K562 (cell line): Measurements from ENCODE around the gene SUMO3. TPM values are rescaled to one million over a fixed set of nuclear protein-coding genes. Genes with fewer than 3 reads are reported as not detected.

Experiments used
- BHLHE40 ChIP-seq: IDR thresholded peaks from 2 replicates; pipeline ENCODE4 v1.6.1; 2011; ENCODE audit warnings: low read length, improper control_type of control experiment
- COPS2 ChIP-seq: fragments of 450-650 bp; conservative IDR thresholded peaks from 2 replicates; pipeline ENCODE4 v1.6.1; 2016; ENCODE audit warnings: mild to moderate bottlenecking, moderate library complexity
- CTCF ChIP-seq, 3 experiments: IDR thresholded peaks in 2 of 3; conservative IDR thresholded peaks in 1 of 3; 2 replicates each; pipeline ENCODE4 v1.5.1; 2011 to 2012; ENCODE audit warnings: low read length in 3 of 3, mild to moderate bottlenecking in 3 of 3, control low read depth in 2 of 3, improper control_type of control experiment in 1 of 3, inconsistent platforms in 1 of 3, low read depth in 1 of 3, mixed read lengths in 1 of 3, moderate library complexity in 1 of 3; ENCODE audit not compliant: insufficient read depth in 2 of 3
- GABPB1 ChIP-seq: sonication (generic); formaldehyde crosslinking; IDR thresholded peaks from 2 replicates; pipeline ENCODE4 v1.8.0; 2022; ENCODE audit warnings: mild to moderate bottlenecking, missing genetic modification reagents
- GMEB1 ChIP-seq: fragments of 250-450 bp; sonication (Bioruptor Pico); IDR thresholded peaks from 2 replicates; pipeline ENCODE4 v1.4.0; 2020; ENCODE audit warnings: mild to moderate bottlenecking
- MYC ChIP-seq, 2 experiments: fragments of 250-450 bp in 1 of 2; sonication (Bioruptor Pico) in 1 of 2; IDR thresholded peaks; 2 replicates each; pipeline versions ENCODE4 v1.5.1 to v1.6.1; 2012 to 2021; ENCODE audit warnings: low read depth in 2 of 2, borderline replicate concordance in 1 of 2, improper control_type of control experiment in 1 of 2, low read length in 1 of 2, mild to moderate bottlenecking in 1 of 2, moderate library complexity in 1 of 2
- PHB2 ChIP-seq: fragments of 450-650 bp; IDR thresholded peaks from 2 replicates; pipeline ENCODE4 v1.6.1; 2017; ENCODE audit warnings: low read depth
- PHTF2 ChIP-seq: fragments of 250-450 bp; sonication (Bioruptor Pico); IDR thresholded peaks from 2 replicates; pipeline ENCODE4 v1.5.0; 2021; ENCODE audit warnings: mild to moderate bottlenecking
- POLR2G ChIP-seq: fragments of 200-400 bp; formaldehyde crosslinking; IDR thresholded peaks from 2 replicates; pipeline ENCODE4 v1.6.1; 2017; ENCODE audit warnings: low read depth, mild to moderate bottlenecking, antibody characterized with exemption, low read length, moderate library complexity
- SLC30A9 ChIP-seq: fragments of 250-450 bp; sonication (Bioruptor Pico); IDR thresholded peaks from 2 replicates; pipeline ENCODE4 v1.8.0; 2022; ENCODE audit warnings: mild to moderate bottlenecking, moderate library complexity
- SMC3 ChIP-seq: conservative IDR thresholded peaks from 2 replicates; pipeline ENCODE4 v1.6.1; 2011; ENCODE audit warnings: low read depth, low read length, improper control_type of control experiment; ENCODE audit not compliant: insufficient read depth
- U2AF1 ChIP-seq: fragments of 200-400 bp; formaldehyde crosslinking; optimal IDR thresholded peaks from 2 replicates; pipeline ENCODE3; 2017; ENCODE audit warnings: mild to moderate bottlenecking, low read depth, low read length, moderate library complexity
- U2AF2 ChIP-seq: fragments of 200-400 bp; formaldehyde crosslinking; optimal IDR thresholded peaks from 2 replicates; pipeline ENCODE3; 2017; ENCODE audit warnings: low read depth, mild to moderate bottlenecking, low read length
- ZBTB1 ChIP-seq: sonication (generic); formaldehyde crosslinking; IDR thresholded peaks from 2 replicates; pipeline ENCODE4 v1.8.1; 2023; ENCODE audit warnings: missing genetic modification reagents, low read depth, mild to moderate bottlenecking, borderline replicate concordance
- ZFPM2 ChIP-seq: fragments of 250-450 bp; sonication (Bioruptor Pico); IDR thresholded peaks from 2 replicates; pipeline ENCODE4 v1.5.1; 2022; ENCODE audit warnings: mild to moderate bottlenecking
- ZNF23 ChIP-seq: fragments of 250-450 bp; sonication (Bioruptor Pico); IDR thresholded peaks from 2 replicates; pipeline ENCODE4 v1.4.0; 2020; ENCODE audit warnings: mild to moderate bottlenecking
- polyA plus RNA-seq, 8 experiments: library from polyadenylated mRNA; depleted of rRNA in 4 of 8; stranded (reverse) in 5 of 8; unstranded in 3 of 8; fragments of >200 nt; fragmentation: Nextera tagmentation in 2 of 8; fragmentation: Illumina TruSeq in 1 of 8; extraction: Ambion mirVana in 2 of 8; extraction: Trizol in 1 of 8; gene quantifications; 2 replicates each; pipeline versions ENCODE4 v1.2.1 to v1.2.3, GENCODE V29; 2011 to 2014; ENCODE audit warnings: inconsistent platforms in 1 of 8, missing spikeins in 1 of 8
- total RNA-seq, 7 experiments: library from RNA; depleted of rRNA in 6 of 7; stranded (reverse); fragments of >200 nt in 6 of 7; fragmentation: Illumina TruSeq in 2 of 7; extraction: Trizol in 2 of 7; gene quantifications; 2 replicates each; pipeline versions ENCODE4 v1.2.1 to v1.2.3, GENCODE V29; 2011 to 2021; ENCODE audit warnings: low replicate concordance in 1 of 7
- TF ChIP-seq, protein P1 (sequence below): fragments of 450-650 bp; formaldehyde crosslinking; IDR thresholded peaks from 2 replicates; pipeline ENCODE4 v1.4.0; 2020; ENCODE audit warnings: mild to moderate bottlenecking, moderate library complexity
- TF ChIP-seq, protein P2 (sequence below): fragments of 200-800 bp; sonication (Bioruptor generic); IDR thresholded peaks from 2 replicates; pipeline ENCODE4 v1.6.1; 2017; ENCODE audit warnings: missing genetic modification characterization, missing compliant biosample characterization
- TF ChIP-seq, protein P3 (sequence below), 2 experiments: fragments of 250-450 bp in 1 of 2; fragments of 450-650 bp in 1 of 2; sonication (Bioruptor Pico) in 1 of 2; IDR thresholded peaks; 2 replicates each; pipeline versions ENCODE4 v1.6.1 to v1.8.0; 2016 to 2021; ENCODE audit warnings: mild to moderate bottlenecking in 2 of 2, moderate library complexity in 2 of 2, missing compliant biosample characterization in 1 of 2, missing genetic modification characterization in 1 of 2

The SUMO3 gene
- total and polyA plus RNA-seq, 9 of the 15 experiments (the other 6 are each of a cell fraction or from before 2014, with no cell fraction given): 13.9 to 143 (median 113) TPM

GRCh38 chr21:44817914-44818639 is at the start of gene SUMO3 (continued):
- TF ChIP-seq U2AF1 (peak; percentile 78), ZFPM2 (CRISPR knock-in tag) (peak; percentile 68; the same call in 1 of the 2 replicates), CTCF (IDR thresholded peaks at IDR 0.05 in 2 of 3, conservative IDR thresholded peaks at IDR 0.05 in 1 of 3; ENCODE audit: insufficient read depth in 2 of 3, low read depth in 1 of 3, low read length in 3 of 3) (0 out of 6 replicates have a peak, but pooled peaks of 1 of the 3 experiments have one; percentile 13), SLC30A9 (CRISPR knock-in tag) (peak; percentile 89; the same call in 1 of the 2 replicates), PHB2 (no peak), ZBTB1 (CRISPR knock-in tag) (0 out of 2 replicates have a peak, but pooled peaks have one; percentile 29), BHLHE40 (peak; percentile 86), MYC (IDR thresholded peaks at IDR 0.05; ENCODE audit: low read depth, low read length) (no peak), MYC (CRISPR knock-in tag; IDR thresholded peaks at IDR 0.05; ENCODE audit: borderline replicate concordance, low read depth) (no peak), COPS2 (no peak), SMC3 (0 out of 2 replicates have a peak, but pooled peaks have one; percentile 2), ZNF23 (CRISPR knock-in tag) (no peak), POLR2G (peak; percentile 80), GMEB1 (CRISPR knock-in tag) (peak; percentile 73), PHTF2 (CRISPR knock-in tag) (no peak), U2AF2 (no peak), GABPB1 (CRISPR knock-in tag) (0 out of 2 replicates have a peak, but pooled peaks have one; percentile 3)
- TF ChIP-seq, protein P1, sequence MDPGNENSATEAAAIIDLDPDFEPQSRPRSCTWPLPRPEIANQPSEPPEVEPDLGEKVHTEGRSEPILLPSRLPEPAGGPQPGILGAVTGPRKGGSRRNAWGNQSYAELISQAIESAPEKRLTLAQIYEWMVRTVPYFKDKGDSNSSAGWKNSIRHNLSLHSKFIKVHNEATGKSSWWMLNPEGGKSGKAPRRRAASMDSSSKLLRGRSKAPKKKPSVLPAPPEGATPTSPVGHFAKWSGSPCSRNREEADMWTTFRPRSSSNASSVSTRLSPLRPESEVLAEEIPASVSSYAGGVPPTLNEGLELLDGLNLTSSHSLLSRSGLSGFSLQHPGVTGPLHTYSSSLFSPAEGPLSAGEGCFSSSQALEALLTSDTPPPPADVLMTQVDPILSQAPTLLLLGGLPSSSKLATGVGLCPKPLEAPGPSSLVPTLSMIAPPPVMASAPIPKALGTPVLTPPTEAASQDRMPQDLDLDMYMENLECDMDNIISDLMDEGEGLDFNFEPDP (CRISPR knock-in tag): peak; percentile 82; the same call in 1 of the 2 replicates
- TF ChIP-seq, protein P2, sequence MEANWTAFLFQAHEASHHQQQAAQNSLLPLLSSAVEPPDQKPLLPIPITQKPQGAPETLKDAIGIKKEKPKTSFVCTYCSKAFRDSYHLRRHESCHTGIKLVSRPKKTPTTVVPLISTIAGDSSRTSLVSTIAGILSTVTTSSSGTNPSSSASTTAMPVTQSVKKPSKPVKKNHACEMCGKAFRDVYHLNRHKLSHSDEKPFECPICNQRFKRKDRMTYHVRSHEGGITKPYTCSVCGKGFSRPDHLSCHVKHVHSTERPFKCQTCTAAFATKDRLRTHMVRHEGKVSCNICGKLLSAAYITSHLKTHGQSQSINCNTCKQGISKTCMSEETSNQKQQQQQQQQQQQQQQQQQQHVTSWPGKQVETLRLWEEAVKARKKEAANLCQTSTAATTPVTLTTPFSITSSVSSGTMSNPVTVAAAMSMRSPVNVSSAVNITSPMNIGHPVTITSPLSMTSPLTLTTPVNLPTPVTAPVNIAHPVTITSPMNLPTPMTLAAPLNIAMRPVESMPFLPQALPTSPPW (CRISPR knock-in tag): peak; percentile 89
- TF ChIP-seq, protein P3, sequence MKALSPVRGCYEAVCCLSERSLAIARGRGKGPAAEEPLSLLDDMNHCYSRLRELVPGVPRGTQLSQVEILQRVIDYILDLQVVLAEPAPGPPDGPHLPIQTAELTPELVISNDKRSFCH (CRISPR knock-in tag; IDR thresholded peaks at IDR 0.05): no peak
- TF ChIP-seq, protein P3 (tag; IDR thresholded peaks at IDR 0.05): peak; percentile 98
